ENCODE data around the gene FAM50A.
A peak's percentile ranks its signal among the peaks of the same experiment; 100 is the strongest.
"Not testable (repeated sequence)": the region's sequence is repeated elsewhere in the genome, so short reads cannot be mapped to it uniquely, and the experiment has no call there.

Gene FAM50A

DNA sequence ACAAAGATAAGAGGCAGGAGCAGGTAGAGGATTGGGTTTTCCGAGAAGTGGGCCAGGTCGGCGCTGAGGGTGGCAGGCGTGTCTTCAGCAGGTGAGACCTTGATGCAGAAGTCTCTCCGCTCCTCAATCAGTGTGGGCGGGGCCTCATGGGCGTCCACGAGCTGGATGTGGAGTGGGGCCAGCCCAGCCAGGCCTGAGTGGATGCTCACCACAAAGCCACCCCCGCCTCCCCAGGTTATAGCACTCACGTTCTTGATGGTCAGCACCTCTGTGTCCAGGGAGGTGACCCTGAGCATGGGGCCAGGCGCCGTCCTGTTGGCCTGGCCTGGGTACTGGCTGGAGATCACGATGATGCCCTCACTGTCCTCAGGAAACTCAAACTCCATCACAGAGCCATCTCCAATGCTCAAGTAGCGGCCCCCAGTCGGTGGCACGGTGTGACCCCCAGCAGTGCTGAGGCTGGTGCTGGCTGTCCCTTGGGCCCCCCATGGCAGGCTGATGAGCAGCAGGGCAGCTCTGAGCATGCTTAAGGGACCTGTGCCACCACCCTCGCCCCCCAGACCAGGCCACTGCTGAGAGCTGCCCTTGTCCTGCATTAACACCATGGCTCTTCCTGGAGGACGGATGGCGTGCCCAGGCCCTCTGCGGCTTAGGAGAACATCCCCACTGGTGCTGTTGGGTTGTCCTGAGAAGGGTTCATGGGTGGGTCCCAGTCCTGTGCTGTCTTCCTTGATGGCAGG is 44.6 kb downstream of the FAM50A start:
- peaks cover 5 to 35% of the 10 kb centered on the region in 2 donors for H3K4me1 ChIP-seq (ENCODE audit: control insufficient read depth in 1 of 2, insufficient read depth in 2 of 2, low read length in 2 of 2)
- H3K4me3 ChIP-seq (ENCODE audit: low read depth in 1 of 2, low read length in 2 of 2) = no peak overlapping the region
- H3K9me3 ChIP-seq (ENCODE audit: control insufficient read depth in 1 of 2, low read length in 2 of 2) = no peaks in the 10 kb centered on the region
- peaks cover 0 to 8% of the 10 kb centered on the region in 2 donors for H3K36me3 ChIP-seq (ENCODE audit: control insufficient read depth in 1 of 2, insufficient read depth in 2 of 2, low read length in 2 of 2)
- H3K27ac ChIP-seq (ENCODE audit: low read length) = no peak overlapping the region
- no peaks in the 10 kb centered on the region for H3K27me3 ChIP-seq (ENCODE audit: low read depth, low read length)

DNA sequence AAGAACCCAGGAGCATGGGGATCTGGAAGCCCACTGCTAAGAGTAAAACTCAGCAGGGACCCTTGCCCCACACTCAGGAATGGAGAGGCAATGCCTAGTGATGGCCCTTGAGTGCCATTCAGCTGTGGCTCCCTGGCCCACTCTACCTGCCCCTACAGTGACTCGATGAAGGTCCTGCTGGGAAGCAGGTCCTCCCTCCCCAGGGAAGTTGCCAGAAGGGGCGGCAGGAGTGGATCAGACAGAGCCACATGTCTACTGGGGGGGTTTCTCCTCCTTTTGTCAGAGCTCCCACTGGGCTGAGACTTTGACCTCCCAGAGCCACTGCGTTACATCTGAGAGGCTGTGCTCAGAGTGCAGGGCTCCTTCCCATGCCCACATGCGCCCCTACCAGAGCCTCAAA is 45.2 kb downstream of the FAM50A start:
- peak overlapping the region in 1 of 2 donors; percentile 52 for H3K4me3 ChIP-seq (ENCODE audit: low read depth in 1 of 2, low read length in 2 of 2)
- no peaks in the 10 kb centered on the region for H3K9me3 ChIP-seq (ENCODE audit: control insufficient read depth in 1 of 2, low read length in 2 of 2)
- H3K27ac ChIP-seq (ENCODE audit: low read length) = no peak overlapping the region
- H3K36me3 ChIP-seq (ENCODE audit: control insufficient read depth in 1 of 2, insufficient read depth in 2 of 2, low read length in 2 of 2) = peaks cover 0 to 8% of the 10 kb centered on the region in 2 donors
- H3K27me3 ChIP-seq (ENCODE audit: low read depth, low read length) = no peaks in the 10 kb centered on the region
- H3K4me1 ChIP-seq (ENCODE audit: control insufficient read depth in 1 of 2, insufficient read depth in 2 of 2, low read length in 2 of 2) = peaks cover 5 to 35% of the 10 kb centered on the region in 2 donors

DNA sequence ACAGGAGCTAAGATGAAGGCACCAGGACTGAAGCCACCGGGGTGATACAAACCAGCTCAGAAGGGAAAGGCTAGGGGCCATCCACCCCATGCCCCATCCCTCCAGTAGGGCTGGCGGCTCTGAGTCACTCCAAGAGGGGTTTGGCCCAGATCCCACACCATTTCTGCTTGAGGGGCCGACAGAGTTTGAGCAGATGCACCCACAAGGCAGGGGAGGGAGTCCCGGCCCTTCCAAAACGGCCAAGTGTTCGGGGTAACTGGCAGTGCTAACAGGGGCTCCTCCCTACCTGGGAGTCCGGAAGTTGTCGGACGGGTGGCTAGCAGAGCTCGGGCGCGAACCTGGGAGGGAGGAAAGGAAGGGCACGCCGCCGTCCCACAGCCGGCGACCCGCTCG is 46.1 kb downstream of the FAM50A start:
- H3K4me3 ChIP-seq (ENCODE audit: low read depth in 1 of 2, low read length in 2 of 2) = peak overlapping the region; percentile 52 to 53
- H3K4me1 ChIP-seq (ENCODE audit: control insufficient read depth in 1 of 2, insufficient read depth in 2 of 2, low read length in 2 of 2) = peaks cover 5 to 32% of the 10 kb centered on the region in 2 donors
- H3K9me3 ChIP-seq (ENCODE audit: control insufficient read depth in 1 of 2, low read length in 2 of 2) = no peaks in the 10 kb centered on the region
- H3K36me3 ChIP-seq (ENCODE audit: control insufficient read depth in 1 of 2, insufficient read depth in 2 of 2, low read length in 2 of 2) = peaks cover 0 to 8% of the 10 kb centered on the region in 2 donors
- H3K27me3 ChIP-seq (ENCODE audit: low read depth, low read length) = no peaks in the 10 kb centered on the region
- peak overlapping the region; percentile 67 for H3K27ac ChIP-seq (ENCODE audit: low read length)

DNA sequence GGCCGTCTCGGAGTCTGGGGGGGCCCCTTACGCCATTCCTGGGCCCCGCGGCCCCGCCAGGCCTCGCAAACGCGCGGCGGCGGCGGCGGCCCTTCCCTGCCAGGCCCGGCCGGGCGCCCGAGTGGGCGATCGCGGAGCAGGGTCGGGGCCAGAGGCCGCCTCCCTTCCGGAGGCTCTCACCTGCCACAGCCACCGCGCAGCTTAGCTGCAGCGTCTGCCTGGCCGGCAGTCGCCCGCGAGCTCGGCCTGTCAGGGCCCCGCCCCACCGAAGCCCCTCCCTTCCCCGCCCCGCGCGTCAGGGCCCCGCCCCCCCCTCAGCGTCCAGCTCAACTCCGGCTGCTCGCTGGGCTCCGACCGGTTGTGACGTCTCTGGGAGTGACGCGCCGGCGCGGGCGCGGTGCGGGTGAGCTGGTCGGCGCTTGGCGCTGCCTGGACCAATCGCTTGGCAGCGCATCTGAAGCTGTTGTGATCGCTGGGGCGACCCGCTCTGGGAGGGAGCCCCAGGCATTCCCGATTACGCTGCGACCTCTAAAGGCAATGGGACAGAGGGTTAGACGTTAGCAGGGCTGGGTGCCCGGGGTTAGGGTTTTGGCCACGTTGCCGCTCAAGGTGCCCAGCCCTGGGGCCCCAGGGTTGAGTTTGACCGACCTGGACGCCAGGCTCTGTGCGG is 46.6 kb downstream of the FAM50A start, which contains the start of gene SLC10A3:
Gene SLC10A3 (minus strand): TSS at position 216 of the 670 bp plus-strand sequence. CDS start 1,689 bp downstream, outside the sequence.
- Histone ChIP-seq H3K27ac (ENCODE audit: low read length) (peak within 1 kb of the TSS; percentile 67), H3K36me3 (ENCODE audit: control insufficient read depth in 1 of 2, insufficient read depth in 2 of 2, low read length in 2 of 2) (peaks cover 0 to 8% of the 10 kb centered on the region in 2 donors), H3K27me3 (ENCODE audit: low read depth, low read length) (no peaks in the 10 kb centered on the region), H3K4me1 (ENCODE audit: control insufficient read depth in 1 of 2, insufficient read depth in 2 of 2, low read length in 2 of 2) (peaks cover 5 to 26% of the 10 kb centered on the region in 2 donors), H3K9me3 (ENCODE audit: control insufficient read depth in 1 of 2, low read length in 2 of 2) (no peaks in the 10 kb centered on the region), H3K4me3 (ENCODE audit: low read depth in 1 of 2, low read length in 2 of 2) (peak within 1 kb of the TSS; percentile 53 to 61)

DNA sequence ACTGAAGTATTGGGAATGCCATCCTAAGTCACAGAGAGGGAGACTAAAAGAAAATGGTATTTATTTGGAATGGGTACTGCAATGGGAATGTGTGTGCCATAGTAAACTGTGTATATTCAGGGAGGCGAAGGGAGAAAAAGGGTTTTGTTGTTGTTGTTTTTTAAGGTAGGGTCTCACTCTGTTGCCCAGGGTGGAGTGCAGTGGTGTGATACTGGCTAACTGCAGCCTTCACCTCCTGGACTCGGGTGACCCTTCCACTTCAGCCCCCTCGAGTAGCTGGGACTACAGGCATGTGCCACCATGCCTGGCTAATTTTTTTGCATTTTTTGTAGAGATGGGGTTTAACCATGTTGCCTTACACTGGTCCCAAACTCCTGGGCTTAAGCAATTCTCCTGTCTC is 50.8 kb downstream of the FAM50A start:
- H3K27ac ChIP-seq (ENCODE audit: low read length) = no peak overlapping the region
- no peaks in the 10 kb centered on the region for H3K36me3 ChIP-seq (ENCODE audit: control insufficient read depth in 1 of 2, insufficient read depth in 2 of 2, low read length in 2 of 2)
- H3K27me3 ChIP-seq (ENCODE audit: low read depth, low read length) = no peaks in the 10 kb centered on the region
- H3K9me3 ChIP-seq (ENCODE audit: control insufficient read depth in 1 of 2, low read length in 2 of 2) = no peaks in the 10 kb centered on the region
- H3K4me3 ChIP-seq (ENCODE audit: low read depth in 1 of 2, low read length in 2 of 2) = no peak overlapping the region
- peaks cover 0 to under 1% of the 10 kb centered on the region in 2 donors for H3K4me1 ChIP-seq (ENCODE audit: control insufficient read depth in 1 of 2, insufficient read depth in 2 of 2, low read length in 2 of 2)

DNA sequence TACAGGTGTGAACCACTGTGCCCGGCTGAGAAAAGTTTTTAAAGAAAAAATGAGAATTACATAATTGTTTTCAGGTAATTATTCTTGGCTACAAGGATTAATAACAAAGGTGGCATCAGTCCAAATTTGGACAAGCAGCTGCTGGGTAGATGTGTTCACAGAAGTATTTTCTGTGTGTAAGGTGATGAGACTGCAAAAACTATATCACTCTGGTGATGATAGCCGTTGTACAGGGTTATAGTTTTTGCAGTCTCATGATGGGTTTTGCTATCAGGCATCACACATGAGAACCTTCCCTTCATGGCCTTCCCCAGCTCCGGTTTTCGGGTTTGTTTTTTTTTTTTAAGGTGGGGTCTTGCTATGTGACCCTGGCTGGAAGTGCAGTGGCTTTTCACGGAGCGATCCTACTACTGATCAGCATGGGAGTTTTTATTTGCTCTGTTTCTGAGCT is 51.6 kb downstream of the FAM50A start:
- Histone ChIP-seq H3K9me3 (ENCODE audit: control insufficient read depth in 1 of 2, low read length in 2 of 2) (no peaks in the 10 kb centered on the region), H3K27me3 (ENCODE audit: low read depth, low read length) (no peaks in the 10 kb centered on the region), H3K27ac (ENCODE audit: low read length) (no peak overlapping the region), H3K4me3 (ENCODE audit: low read depth in 1 of 2, low read length in 2 of 2) (no peak overlapping the region), H3K4me1 (ENCODE audit: control insufficient read depth in 1 of 2, insufficient read depth in 2 of 2, low read length in 2 of 2) (no peaks in the 10 kb centered on the region), H3K36me3 (ENCODE audit: control insufficient read depth in 1 of 2, insufficient read depth in 2 of 2, low read length in 2 of 2) (no peaks in the 10 kb centered on the region)

DNA sequence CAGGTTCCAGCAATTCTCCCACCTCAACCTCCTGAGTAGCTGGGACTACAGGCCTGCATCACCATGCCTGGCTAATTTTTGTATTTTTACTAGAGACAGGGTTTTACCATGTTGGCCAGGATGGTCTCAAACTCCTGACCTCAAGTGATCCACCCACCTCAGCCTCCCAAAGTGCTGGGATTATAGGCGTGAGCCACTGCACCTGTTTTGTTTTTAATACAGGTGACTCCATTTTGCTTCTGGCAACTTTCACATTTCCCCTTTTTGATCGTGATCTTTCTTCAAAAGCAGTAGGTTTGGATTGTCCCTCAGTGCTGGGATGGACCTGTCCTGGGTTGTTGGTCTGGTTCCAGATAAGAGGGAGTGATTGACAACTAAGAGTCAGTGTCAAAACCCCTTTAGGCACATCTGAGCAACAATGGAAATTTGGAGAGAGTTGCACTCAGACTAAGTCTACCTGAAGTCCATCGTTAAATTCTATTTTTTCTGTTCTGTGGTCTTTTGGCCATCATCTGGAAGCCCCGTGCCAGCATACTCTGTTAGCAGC is 52.7 kb downstream of the FAM50A start:
- H3K27ac ChIP-seq (ENCODE audit: low read length); H3K4me1 ChIP-seq (ENCODE audit: control insufficient read depth in 1 of 2, insufficient read depth in 2 of 2, low read length in 2 of 2); H3K36me3 ChIP-seq (ENCODE audit: control insufficient read depth in 1 of 2, insufficient read depth in 2 of 2, low read length in 2 of 2); H3K27me3 ChIP-seq (ENCODE audit: low read depth, low read length); H3K9me3 ChIP-seq (ENCODE audit: control insufficient read depth in 1 of 2, low read length in 2 of 2); H3K4me3 ChIP-seq (ENCODE audit: low read depth in 1 of 2, low read length in 2 of 2): not testable (repeated sequence)

All from muscle layer of duodenum (tissue), 2 donors.